HG03066 (cell line): ENCODE measurements around the gene GOSR2.

Source experiments
- ATAC-seq: cut with Tn5 transposase; IDR thresholded peaks from one replicate; pipeline ENCODE4 v1.9.1; 2021; ENCODE audit warnings: low read depth; ENCODE audit not compliant: unreplicated experiment

Gene GOSR2

DNA sequence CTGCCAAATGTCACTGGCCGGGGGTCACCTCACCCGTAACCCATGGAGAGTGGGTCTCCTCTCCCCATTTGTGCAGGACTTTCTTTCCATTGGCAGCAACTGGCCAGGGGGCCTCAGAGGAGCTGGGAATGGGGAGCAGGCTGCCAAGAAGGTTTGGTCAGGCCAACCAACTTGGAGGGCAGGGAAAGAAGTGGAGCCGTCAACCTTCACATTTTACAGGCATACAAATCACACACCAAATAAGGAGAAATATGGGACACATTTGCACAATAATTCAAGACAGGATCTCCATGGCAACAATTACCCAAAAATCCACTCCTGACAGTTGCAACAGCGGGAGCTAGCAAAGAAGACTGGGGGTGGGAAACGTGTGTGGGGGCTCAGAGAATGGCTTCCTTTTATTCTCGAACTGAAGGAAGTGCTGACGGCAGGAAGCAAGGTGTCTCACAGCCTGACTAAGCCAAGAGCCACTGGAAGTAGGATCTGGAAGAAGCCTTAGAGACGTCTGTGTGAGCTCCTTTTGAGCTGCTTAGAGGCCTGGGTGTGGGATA is 35.2 kb downstream of the GOSR2 start:
- no peak for ATAC-seq

DNA sequence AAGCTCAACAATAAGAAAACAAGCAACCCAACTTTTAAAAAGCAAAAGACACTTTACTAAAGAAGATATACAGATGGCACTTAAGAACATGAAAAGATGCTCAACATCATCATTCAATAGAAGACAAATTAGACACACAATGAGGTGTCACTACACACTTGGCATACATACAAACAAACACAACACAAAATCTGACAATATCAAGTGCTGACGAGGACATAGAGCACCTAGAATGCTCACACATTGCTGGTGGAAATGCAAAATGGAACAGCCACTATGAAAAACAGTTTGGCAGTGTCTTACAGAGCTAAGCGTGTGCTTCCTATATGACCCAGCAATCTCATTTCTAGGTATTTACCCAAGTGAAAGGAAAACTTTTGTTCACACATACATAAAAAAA is 37.2 kb downstream of the GOSR2 start:
- no peak for ATAC-seq

DNA sequence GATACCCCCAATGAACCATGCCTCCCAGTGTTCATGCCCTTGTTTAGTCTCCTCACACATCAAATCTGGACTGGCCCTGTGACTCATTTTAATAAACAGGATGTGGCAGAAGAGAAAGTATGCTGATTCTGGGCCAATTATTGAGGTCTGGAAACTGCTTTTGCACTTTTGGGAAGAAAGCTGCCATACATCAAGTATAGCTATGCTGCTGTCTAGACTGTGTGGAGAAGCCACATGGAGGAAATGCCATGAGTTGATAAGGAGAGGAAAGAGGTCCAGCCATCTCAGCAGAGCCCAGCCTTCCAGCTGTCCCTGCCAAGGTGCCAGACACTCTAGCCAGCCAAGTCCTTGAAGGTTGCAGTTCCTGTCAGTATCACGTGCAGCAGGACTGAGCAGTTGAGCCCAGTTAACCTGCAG is 39.4 kb downstream of the GOSR2 start:
- no peak for ATAC-seq

DNA sequence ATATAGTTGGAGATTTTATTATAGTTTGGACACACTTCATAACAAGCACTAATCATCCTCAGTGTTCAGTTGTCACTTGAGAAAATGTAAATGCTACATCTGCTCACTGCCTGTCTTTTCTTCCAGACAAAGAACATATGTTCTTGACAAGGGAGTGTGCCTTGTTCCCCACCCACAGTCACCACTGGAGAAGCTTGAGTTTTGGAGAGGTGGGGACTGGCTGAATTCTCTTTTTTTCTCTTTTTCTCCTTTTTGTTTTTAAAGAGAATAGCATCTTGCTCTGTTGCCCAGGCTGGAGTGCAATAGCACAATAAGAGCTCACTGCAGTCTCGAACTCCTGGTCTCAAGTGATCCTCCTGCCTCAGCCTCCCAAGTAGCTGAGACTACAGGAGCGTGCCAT is 40.6 kb downstream of the GOSR2 start:
- no peak for ATAC-seq

DNA sequence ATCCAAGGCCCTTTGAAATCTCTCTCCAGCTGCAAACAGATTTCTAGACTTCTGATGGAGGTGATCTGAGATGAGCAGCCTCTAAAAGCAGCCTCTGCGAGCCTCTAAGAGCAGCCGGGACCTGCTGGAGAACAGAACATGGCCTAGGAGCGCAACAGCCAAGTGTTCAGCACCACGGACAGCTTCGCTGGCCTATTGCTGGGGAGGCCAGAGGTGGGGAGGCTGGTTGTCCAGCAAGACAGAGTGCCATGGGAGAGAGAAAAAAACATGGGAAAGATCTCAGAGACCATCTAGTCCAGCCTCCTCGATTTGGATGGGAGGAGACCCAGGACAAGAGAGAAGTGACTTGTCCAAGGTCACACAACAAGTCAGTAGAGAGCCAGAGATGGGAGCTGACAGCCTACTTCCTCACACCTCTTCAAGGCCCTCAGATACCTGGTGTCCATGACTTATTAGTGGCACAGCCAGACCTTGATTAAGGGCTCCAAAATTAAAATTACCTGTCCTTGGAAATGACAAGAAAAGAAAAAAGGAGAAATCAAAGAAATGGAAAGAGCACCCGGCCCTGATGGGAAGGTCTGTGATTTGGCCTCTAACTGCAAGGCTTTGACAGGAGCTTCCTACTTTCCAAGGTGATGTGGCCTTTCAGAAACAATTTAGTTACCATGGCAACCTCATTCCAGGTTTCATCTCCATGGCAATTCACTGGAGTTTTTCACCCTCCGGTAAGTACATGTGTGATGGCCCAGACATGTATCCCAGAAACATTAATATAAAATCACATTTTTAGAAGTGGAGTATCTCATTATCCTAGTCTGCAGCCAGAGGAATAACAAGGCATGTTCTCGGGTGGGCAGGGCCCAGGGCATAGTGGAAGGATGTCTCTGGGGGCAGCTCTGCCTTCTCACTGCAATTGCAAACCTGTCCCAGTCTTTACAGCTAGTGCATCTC is 41.6 kb downstream of the GOSR2 start:
- ATAC-seq: no peak

DNA sequence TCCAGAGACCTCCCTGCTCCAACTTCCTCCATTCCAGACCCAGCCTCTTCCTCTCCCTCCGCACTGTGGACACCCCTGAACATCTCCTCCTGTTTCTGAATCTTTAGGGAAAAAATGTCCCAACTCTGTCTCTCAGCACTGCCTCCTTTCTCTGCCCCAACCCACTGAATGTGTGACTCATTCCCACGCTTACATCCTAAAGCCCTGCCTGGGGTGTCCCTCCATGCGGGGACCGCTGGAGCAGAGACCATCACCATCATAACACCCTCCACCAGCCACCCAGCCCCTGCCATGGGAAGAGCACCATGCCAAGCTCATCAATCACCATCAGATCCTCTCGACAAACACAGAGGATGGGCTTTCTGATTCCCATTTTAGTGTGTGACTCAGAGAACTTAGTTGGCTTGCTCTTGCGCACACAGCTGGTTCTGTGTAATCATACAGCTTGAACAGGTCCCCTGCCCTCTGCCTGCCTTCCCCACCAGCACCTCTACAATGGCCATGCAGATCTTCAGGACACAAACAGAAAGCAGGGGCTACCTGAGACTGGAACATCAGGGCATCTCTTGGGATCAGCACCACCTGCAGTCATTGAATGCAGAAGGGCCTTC is 45.4 kb downstream of the GOSR2 start:
- no peak for ATAC-seq

DNA sequence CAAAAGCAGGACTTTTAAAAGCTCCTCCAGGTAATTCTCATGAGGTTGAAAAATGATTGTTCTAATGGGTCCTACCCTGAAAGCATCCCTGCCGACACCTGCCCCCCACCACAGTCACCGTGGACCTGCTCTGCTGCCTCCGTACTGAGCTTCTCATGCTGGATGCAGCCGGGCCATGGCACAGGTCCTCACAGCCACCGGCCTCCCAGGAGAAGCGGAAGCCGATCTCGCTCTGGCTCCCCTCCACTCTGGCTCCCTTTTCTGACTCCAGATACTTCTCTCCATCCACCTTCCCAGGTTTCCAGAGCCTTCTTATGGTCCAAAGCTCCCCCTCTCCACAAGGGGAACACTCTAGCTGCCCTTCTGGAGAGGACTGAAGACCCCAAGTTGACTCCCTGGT is 45.9 kb downstream of the GOSR2 start:
- ATAC-seq: no peak

DNA sequence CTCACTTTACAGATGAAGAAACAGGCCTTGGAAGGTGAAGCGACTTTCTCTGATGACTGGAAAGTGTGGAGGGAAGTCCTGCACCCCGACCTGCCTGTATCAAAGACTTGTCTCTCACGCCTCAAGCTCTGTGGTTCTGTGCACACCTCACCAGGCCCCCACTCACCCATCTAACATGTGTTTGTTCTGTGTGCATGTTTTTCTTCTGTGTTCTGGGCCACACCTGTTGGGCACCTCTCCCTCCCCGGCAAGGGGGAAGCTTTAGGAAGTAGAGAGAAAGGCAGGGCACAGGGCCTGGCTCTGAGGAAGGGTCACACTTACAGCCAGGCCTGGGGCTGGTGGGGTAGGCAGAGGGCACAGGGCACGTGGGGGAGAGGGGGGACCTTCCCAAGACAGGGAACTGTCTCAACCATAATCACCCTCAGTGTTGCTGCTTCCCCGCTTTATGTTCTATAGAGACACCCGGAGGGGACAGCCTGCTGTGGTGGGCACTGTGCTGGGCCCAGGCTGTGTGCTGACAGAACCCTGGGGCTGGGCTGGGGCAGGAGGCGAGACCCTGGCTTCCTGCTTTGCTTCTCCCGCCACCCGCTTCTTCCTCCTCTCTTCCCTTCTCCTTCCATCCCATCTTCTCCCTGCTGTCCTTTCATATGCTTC is 48.8 kb downstream of the GOSR2 start:
- ATAC-seq: no peak

DNA sequence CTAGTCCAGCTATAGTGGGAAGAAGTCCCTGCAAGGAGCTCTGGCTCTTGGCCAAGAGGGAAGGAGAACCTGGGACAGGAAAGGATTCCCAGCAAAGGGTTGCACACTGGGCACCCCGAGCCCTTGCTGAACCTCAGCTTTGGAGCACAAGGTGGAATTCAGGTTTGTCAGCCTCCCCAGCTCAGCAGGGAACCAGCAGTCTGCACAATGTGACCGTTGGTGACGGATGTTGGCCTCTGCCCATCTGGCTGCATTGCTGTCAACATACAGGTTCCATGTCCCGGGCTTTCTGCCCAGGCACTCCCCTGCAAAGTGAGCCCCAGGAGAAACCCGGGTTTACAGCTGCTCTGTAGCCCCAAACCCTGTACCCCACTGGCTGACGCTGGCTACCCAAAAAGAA is 49.4 kb downstream of the GOSR2 start:
- ATAC-seq: no peak

DNA sequence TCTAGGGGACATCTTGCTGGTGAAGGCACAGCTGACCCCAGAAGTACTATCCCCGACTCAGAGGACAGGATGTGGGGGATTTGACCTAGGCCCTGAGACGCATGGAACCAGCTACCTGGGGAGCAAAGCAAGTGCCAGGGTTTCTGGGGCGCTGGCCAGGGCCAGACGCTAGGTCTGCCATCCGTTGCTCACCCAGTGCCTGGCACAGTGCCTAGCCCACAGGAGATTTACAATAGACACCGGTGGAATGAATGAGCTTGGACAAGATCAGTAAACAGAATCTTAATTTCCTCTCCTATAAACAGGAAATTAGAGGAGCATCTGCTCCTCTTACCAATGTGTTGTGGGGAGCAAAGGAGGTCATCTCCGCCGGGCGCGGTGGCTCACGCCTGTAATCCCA is 51.1 kb downstream of the GOSR2 start:
- no peak for ATAC-seq

DNA sequence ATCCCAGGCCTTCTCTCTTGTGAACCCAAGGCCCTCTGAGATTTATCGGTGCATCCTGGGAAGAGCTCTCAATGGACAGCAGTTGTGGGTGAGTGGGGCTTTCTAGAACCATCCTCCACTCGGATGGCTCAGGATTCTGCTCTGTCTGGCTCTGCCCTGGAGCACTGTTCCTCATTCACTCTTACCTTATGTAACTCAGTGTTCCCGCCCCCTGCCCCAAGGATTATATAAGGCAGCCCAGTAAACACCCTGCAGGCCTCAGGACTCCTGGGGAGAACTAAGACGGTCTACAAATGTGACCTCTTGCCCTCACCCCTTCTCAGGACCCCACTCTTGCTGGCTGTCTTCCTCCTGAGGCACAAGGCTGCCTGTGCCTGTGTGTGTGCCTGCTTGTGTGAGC is 52.3 kb downstream of the GOSR2 start:
- ATAC-seq: no peak

DNA sequence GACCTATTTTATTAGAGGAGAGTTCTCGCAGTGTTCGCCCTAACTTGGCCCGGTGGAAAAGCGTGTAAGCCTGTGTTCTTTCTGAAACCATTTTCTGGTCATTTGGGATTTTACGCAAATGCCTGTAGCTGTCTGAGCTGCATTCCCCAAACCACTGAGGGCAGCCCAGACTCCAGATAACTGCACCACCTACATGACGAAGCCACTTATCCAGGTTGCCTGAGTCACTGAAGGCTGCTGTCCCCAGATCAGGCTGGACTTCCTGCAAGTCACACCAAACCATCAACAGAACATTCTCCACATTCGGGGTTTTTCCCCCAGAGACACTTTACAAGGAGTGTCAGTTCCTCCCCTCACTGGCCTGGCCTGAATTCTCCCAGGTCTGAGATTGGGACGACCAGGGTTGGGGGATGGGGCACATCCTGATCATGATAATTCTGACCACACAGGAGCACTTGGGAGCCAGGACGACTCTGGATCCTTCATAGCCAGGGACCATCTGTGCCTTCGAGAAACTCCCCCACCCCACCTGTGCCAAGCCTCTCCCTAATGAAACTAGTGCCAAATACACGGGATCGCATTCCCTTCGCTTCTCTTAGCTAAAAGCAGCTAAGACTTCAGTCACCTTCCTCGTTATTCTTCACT is 53.8 kb downstream of the GOSR2 start:
- no peak for ATAC-seq

DNA sequence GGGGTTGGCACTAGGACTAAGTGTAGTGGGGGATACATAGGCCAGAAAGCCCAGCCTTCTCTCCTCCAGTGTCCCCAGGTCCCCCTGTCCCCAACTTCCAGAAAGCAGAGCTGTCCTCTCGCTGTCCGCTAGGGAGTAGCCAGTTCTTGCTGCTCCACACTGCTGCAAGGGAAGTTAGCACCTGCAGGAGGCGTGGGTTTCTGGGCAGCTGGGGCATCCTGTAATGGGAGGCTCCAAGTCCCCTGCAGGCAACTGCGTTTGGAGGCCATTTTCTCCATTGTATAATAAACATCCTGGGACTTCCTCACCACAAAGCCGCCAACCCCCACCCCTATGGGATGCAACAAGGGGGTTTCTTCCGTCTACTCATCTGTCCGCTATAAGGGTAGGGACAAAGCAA is 54.4 kb downstream of the GOSR2 start:
- no peak for ATAC-seq

DNA sequence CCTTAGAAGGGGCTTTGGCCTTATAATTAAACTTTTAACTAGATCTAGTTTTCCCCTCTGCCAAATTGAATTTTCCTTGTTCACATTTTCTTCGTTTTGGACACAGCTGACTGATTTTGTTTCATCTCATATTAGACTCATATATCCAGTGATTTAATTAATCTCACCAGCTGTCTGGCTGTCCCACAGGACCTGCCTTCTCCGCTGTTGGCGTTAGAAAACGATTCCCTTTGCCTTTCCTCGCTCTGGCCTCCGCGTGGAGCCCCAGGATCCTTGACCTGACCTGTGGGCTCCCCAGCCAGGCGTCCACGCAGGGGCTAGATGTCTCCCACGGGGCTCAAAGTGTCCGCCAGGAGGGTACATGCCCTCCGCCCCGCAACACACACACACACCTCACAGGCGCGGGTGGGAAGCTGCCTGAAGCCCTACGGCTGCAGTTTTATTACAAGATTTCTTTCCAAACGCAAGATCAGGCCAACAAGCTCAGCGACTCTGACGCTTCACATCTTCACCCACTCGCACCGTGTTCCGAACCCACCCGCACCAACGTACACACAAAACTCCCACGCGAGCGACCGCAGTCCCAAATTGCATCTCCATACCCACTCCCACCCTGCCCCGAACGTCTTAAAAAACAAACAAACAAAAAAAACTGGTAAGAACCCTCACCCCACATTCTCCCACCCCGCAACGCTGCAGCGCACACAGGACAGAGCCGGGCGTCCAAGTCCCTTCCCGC is 55.0 kb downstream of the GOSR2 start:
- no peak for ATAC-seq

DNA sequence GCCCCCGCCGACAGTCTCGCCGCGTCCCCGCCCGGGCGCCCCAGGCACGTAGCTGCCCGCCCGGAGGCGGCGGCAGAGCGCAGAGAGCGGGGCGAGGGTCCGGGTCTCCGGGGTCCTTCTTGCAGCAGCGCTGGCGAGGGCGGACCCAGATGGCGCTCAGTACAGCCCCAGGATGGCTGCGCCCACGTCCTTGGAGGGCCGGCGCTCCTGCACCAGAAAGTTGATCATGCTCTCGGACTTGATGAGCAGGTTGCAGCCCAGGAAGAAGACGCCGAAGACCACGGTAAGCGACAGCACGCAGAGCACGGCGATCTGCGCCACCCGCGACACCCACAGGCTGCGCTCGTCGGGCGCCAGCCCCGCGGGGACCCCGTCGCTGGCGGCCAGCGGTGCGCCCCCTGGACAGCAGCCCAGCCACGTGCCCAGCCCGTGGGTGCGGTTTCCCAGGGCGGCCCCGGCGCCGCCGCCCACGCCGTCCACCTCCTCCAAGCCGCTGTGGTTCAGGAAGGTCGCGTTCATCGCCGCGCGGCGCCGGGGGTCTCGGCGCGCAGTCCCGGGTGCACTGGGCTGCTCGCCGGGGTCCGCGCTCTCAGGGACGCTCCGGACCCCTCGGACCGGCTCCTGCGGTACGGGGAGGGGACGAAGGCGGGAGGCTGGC is 55.7 kb downstream of the GOSR2 start:
- ATAC-seq: no peak

DNA sequence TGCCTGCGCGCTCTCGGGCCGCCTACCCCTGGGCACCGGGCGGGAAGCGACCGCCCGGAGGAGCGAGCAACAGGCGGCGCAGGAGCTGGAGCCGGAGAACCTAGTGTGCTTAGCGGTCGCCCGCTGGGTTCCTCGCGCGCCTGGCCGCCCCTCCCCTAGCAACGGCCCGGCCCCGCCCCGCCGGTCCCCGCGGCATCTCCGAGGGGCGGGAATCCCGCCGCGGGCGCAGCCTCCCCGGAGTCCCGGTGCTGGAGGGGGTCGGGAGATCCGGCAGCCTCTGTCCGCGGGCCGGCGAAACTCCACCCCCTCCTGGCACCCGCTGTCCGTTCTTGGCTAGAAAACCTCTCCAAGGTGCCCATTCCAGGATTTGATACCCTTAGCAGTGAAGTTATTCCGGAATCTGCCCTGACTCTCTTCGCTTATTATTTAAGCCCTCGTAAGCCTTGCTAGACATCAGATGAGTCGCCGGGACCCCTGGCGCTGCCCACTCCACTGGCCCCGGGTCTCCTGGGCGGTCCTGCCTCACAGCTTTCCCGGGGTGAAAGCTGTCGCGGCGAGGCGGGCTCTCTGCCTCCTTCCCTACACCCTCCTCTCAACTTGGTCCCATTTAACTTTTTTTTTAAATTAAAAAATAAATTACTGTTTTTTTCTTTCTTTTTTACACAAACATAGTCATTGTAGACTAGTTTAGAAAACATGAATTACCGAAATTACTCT is 56.3 kb downstream of the GOSR2 start, which contains the start of gene RPRML:
TSS of gene RPRML (minus strand) at position 107 of the 717 bp plus-strand sequence. CDS start 246 bp downstream, outside the sequence.
- no peak for ATAC-seq

DNA sequence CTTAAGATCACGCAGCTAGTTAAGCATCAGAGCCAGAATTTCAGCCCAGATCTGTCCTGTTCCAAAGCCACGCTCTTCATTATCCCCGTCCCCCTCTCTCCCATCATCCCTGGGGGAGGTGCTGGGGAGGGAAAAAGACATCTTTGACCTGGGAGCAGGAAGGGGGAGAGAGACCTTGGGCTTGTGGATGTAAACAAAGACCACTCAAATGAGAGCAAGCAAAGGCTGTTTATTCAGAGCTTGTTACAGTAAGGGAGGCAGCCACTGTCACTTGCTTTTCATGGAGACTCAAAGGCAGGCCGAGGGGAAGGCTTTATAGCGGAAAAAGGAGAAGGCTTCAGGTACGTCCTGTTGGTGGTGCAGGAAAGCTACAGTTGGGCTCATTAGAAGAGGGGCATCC is 59.6 kb downstream of the GOSR2 start:
- no peak for ATAC-seq

DNA sequence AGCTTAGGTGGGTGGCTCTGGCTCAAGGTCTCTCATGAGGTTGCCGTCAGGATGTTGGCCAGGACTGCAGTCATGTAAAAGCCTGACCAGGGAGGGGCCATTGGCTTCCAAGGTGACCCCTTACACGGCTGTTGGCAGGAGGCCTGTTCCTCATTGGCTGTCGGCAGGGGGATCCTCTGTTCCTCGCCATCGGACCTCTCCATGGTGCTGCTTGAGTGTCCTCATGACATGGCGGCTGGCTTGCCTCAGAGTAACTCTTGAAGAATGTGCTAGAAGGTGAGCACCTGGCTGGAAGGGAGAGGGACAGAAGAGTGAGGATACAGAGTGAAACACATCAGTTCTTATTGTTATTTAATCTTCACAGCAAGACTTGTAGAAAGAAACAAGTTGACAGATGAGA is 60.8 kb downstream of the GOSR2 start:
- ATAC-seq: no peak

DNA sequence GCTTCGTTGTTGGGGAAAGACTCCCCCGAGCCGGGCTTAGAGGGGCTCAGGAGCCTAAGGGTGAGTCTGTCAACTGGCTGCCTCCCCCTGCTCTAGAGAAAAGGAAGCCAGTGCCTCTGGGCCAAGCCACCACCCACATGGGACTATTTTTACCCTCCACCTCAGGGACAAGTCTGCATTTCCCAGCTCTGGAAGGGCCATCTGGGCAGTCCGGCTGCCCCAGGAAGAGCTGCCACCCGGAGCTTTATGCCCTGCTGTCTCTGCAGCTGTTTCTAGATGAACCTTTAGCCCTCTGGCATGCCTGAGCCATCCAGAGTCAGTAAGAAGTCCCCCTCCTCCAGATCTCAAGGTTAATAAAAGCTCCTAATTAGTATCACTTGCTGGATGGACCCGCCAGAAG is 61.4 kb downstream of the GOSR2 start:
- ATAC-seq: no peak
